KOPT-K1 (cell line): ENCODE results near the gene ZNF264.

ENCODE experiments used
- H3K27ac ChIP-seq: fragments of 200-600 bp; sonication (generic); 2 replicates; pipeline ENCODE4 v1.5.1; 2016; ENCODE audit warnings: antibody characterized with exemption, mild to moderate bottlenecking, low read depth, low read length; ENCODE audit not compliant: poor library complexity, severe bottlenecking
- H3K36me3 ChIP-seq: fragments of 200-600 bp; sonication (generic); 2 replicates; pipeline ENCODE4 v1.5.1; 2017; ENCODE audit warnings: antibody characterized with exemption, mild to moderate bottlenecking, low read length, moderate library complexity; ENCODE audit not compliant: insufficient read depth
- H3K9me3 ChIP-seq: fragments of 200-600 bp; sonication (generic); 2 replicates; pipeline ENCODE4 v1.5.1; 2017; ENCODE audit warnings: antibody characterized with exemption, low read length, mild to moderate bottlenecking; ENCODE audit not compliant: insufficient read depth, poor library complexity, severe bottlenecking

ZNF264 gene

DNA sequence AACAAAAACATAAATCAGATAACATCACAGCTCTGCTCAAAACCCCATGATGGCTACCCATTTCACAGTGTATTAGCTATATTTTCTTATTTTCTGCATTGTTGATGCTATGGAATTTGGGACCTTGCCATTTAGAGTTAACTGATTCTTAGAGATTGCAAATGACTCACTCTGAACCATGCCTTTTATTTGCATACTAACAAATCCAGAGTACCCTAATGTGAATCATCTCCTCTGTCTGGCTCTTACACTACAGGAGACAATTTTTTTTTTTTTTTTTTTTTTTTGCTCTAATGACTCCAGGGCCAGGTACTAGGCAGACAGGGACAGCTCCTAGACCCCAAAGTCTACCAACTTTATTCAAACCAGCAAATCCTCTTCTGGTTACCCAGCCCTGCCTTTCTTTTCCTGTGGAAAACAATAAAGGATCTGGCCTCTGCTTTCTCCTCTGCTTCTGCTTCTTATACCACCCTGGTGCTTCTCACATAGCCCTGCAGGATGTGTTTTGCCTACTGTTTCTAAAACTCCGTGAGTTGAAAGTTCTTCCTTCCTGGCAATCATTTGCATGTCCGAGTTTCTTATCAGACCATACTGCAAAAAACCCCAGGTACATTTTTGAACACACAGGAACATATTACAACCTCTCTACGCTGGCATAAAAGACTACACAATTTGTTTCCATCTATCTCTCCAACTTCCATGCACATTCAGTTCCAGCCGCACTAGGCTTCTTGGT lies 78.4 kb downstream of the ZNF264 start:
- no peak overlapping the region for H3K27ac ChIP-seq
- peaks cover 20% of the 10 kb centered on the region; the same call in 1 of the 2 replicates for H3K36me3 ChIP-seq
- no peaks in the 10 kb centered on the region for H3K9me3 ChIP-seq

DNA sequence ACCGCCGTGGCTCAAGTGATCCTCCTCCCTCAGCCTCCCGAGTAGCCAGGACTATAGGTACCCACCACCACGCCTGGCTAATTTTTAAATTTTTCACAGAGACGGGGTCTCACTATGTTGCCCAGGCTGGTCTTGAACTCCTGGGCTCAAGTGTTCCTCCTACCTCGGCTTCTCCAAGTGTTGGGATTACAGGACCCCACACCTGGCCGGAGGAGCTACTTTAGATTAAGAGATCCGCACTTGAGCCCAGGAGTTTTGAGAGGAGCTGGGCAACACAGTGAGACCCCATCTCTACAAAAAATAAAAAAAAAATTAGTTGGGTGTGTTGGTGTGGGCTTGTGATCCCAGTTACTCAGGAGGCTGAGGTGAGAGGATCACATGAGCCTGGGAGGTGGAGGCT lies 80.0 kb downstream of the ZNF264 start:
- Histone ChIP-seq H3K9me3 (no peaks in the 10 kb centered on the region), H3K27ac (no peak overlapping the region), H3K36me3 (peaks cover 27% of the 10 kb centered on the region; the same call in 1 of the 2 replicates)
